ENCODE data around the gene KRT77.
"Not testable (repeated sequence)": the region's sequence is repeated elsewhere in the genome, so short reads cannot be mapped to it uniquely, and the experiment has no call there.

Gene KRT77

GRCh38 chr12:52713960-52714886 lies 10.9 kb upstream of the KRT77 start (continued):
- TF ChIP-seq ISL1 (CRISPR knock-in tag; IDR thresholded peaks at IDR 0.05) = no peak
- no peak for TF ChIP-seq CSRNP3 (CRISPR knock-in tag; IDR thresholded peaks at IDR 0.05)
- no peak for TF ChIP-seq ESRRG (CRISPR knock-in tag; IDR thresholded peaks at IDR 0.05)
- no peak for TF ChIP-seq TCF4 (CRISPR knock-in tag; IDR thresholded peaks at IDR 0.05; ENCODE audit: borderline replicate concordance)
- TF ChIP-seq ZC3H10 (CRISPR knock-in tag; IDR thresholded peaks at IDR 0.05) = no peak

- ATAC-seq = not testable (repeated sequence)
These were observed 8.8 kb upstream of the KRT77 start for GRCh38 chr12:52712122-52712521.

- TF ChIP-seq CREB5 (CRISPR knock-in tag; IDR thresholded peaks at IDR 0.05; ENCODE audit: low read depth) (no peak), ZNF565 (CRISPR knock-in tag; conservative IDR thresholded peaks at IDR 0.05; ENCODE audit: low read depth) (no peak), ARNTL (CRISPR knock-in tag; IDR thresholded peaks at IDR 0.05; ENCODE audit: borderline replicate concordance, low read depth) (no peak), SNAI2 (CRISPR knock-in tag; IDR thresholded peaks at IDR 0.05) (no peak), ZNF70 (CRISPR knock-in tag; IDR thresholded peaks at IDR 0.05) (no peak), PPARA (CRISPR knock-in tag; IDR thresholded peaks at IDR 0.05; ENCODE audit: borderline replicate concordance) (no peak), OSR1 (CRISPR knock-in tag; IDR thresholded peaks at IDR 0.05) (no peak), GLIS3 (CRISPR knock-in tag; IDR thresholded peaks at IDR 0.05) (no peak), CSRNP3 (CRISPR knock-in tag; IDR thresholded peaks at IDR 0.05) (no peak), ESRRG (CRISPR knock-in tag; IDR thresholded peaks at IDR 0.05) (no peak), ISL1 (CRISPR knock-in tag; IDR thresholded peaks at IDR 0.05) (no peak), ZFP30 (CRISPR knock-in tag; IDR thresholded peaks at IDR 0.05) (no peak), TSHZ2 (CRISPR knock-in tag; IDR thresholded peaks at IDR 0.05) (no peak), TCF4 (CRISPR knock-in tag; IDR thresholded peaks at IDR 0.05; ENCODE audit: borderline replicate concordance) (no peak), POU6F1 (CRISPR knock-in tag; IDR thresholded peaks at IDR 0.05; ENCODE audit: borderline replicate concordance, low read depth) (no peak), ZC3H10 (CRISPR knock-in tag; IDR thresholded peaks at IDR 0.05) (no peak), PATZ1 (CRISPR knock-in tag; IDR thresholded peaks at IDR 0.05; ENCODE audit: borderline replicate concordance) (no peak), ZFP3 (CRISPR knock-in tag; IDR thresholded peaks at IDR 0.05) (no peak)
- ATAC-seq = no peak
These were observed 7.4 kb upstream of the KRT77 start for GRCh38 chr12:52710730-52711129.

All from SK-N-SH treated with all-trans-retinoic acid at 6 μM for 48 hours (cell line).